OCI-LY7 (cell line): ENCODE measurements around the gene SENP2. TPM values are rescaled to one million over a fixed set of nuclear protein-coding genes. Genes with fewer than 3 reads are reported as not detected.

Experiments
- BruUV-seq: library from RNA; stranded (reverse); fragments of 400-500 nt; replicated peaks from 2 replicates; lab custom pipeline; 2021; lab: Mats Ljungman, UMichigan
- CTCF ChIA-PET: fragments of 300-600 bp; sonication (Branson Sonifier 250); formaldehyde crosslinking; loops from one replicate; lab custom pipeline; 2022; ENCODE audit warnings: antibody characterized with exemption; ENCODE audit not compliant: unreplicated experiment; lab: Charles Lee
- POLR2A ChIA-PET: fragments of 300-600 bp; sonication (Branson Sonifier 250); formaldehyde crosslinking; loops from one replicate; lab custom pipeline; 2022; ENCODE audit warnings: antibody characterized with exemption; lab: Charles Lee
- DNase-seq: peaks from one replicate; pipeline ENCODE4 v3.0.0-alpha.2; 2015; ENCODE audit warnings: low spot score
- H2AFZ ChIP-seq: fragments of 200-600 bp; sonication (generic), shearing (Covaris generic); 2 replicates; pipeline ENCODE4 v1.6.1; 2014; ENCODE audit warnings: mild to moderate bottlenecking, antibody characterized with exemption, low read length, moderate library complexity
- H3K27ac ChIP-seq: fragments of 200-600 bp; sonication (generic); 2 replicates; pipeline ENCODE4 v1.5.1; 2014; ENCODE audit warnings: mixed run types, low read depth, mild to moderate bottlenecking, moderate library complexity, low read length, inconsistent platforms; ENCODE audit not compliant: poor library complexity, severe bottlenecking
- H3K36me3 ChIP-seq: fragments of 200-600 bp; sonication (generic); 2 replicates; pipeline ENCODE4 v1.6.1; 2014; ENCODE audit warnings: mild to moderate bottlenecking, antibody characterized with exemption, low read length, moderate library complexity, mixed read lengths; ENCODE audit not compliant: insufficient read depth
- H3K4me1 ChIP-seq: fragments of 200-600 bp; sonication (generic); 2 replicates; pipeline ENCODE4 v1.5.1; 2014; ENCODE audit warnings: mild to moderate bottlenecking, low read length; ENCODE audit not compliant: insufficient read depth, poor library complexity, severe bottlenecking
- H3K4me2 ChIP-seq: fragments of 200-600 bp; sonication (generic); 2 replicates; pipeline ENCODE4 v1.6.1; 2014; ENCODE audit warnings: mild to moderate bottlenecking, low read length
- H3K4me3 ChIP-seq: fragments of 200-600 bp; sonication (generic); 2 replicates; pipeline ENCODE4 v1.5.1; 2014; ENCODE audit warnings: mild to moderate bottlenecking, low read depth, low read length; ENCODE audit not compliant: poor library complexity, severe bottlenecking
- H3K79me2 ChIP-seq: fragments of 200-600 bp; sonication (generic); 2 replicates; pipeline ENCODE4 v1.6.1; 2016; ENCODE audit warnings: low read depth, mild to moderate bottlenecking, low read length, moderate library complexity, mixed read lengths; ENCODE audit not compliant: insufficient read depth
- H3K9me2 ChIP-seq: fragments of 200-600 bp; sonication (generic); 2 replicates; pipeline ENCODE4 v1.6.1; 2016; ENCODE audit warnings: mild to moderate bottlenecking, low read length, mixed read lengths; ENCODE audit not compliant: insufficient read depth
- H3K9me3 ChIP-seq: fragments of 200-600 bp; sonication (generic); 2 replicates; pipeline ENCODE4 v1.6.1; 2014; ENCODE audit warnings: mild to moderate bottlenecking, mixed run types, low read length, mixed read lengths
- H4K20me1 ChIP-seq: fragments of 200-600 bp; sonication (generic); 2 replicates; pipeline ENCODE4 v1.6.1; 2014; ENCODE audit warnings: mild to moderate bottlenecking, antibody characterized with exemption, low read length, moderate library complexity, mixed read lengths; ENCODE audit not compliant: insufficient read depth
- EZH2phosphoT487 ChIP-seq: fragments of 200-600 bp; sonication (generic); IDR thresholded peaks from 2 replicates; pipeline ENCODE4 v1.6.1; 2018; ENCODE audit warnings: low read depth, borderline replicate concordance, mild to moderate bottlenecking, mixed run types, antibody characterized with exemption, low read length, moderate library complexity, mixed read lengths
- intact Hi-C: fragments of 100-400 bp; cut with micrococcal nuclease; formaldehyde crosslinking; loops from one replicate; pipeline ENCODE4 v1.10.0; 2022; ENCODE audit not compliant: unreplicated experiment
- total RNA-seq, 2 experiments: library from RNA; depleted of rRNA in 1 of 2; stranded (reverse); fragments of >200 nt in 1 of 2; shearing (Covaris generic) in 1 of 2; gene quantifications; 2 replicates each; pipeline ENCODE4 v1.2.3, GENCODE V29; 2014 to 2022
- TF ChIP-seq, protein P1 (sequence below): fragments of 200-600 bp; sonication (generic); conservative IDR thresholded peaks from 2 replicates; pipeline ENCODE4 v1.5.1; 2014; ENCODE audit warnings: mild to moderate bottlenecking, antibody characterized with exemption, low read length, moderate library complexity, mixed read lengths

Gene SENP2
- total RNA-seq, 2 experiments from 2014 or later = 39.8 to 64.5 TPM

DNA sequence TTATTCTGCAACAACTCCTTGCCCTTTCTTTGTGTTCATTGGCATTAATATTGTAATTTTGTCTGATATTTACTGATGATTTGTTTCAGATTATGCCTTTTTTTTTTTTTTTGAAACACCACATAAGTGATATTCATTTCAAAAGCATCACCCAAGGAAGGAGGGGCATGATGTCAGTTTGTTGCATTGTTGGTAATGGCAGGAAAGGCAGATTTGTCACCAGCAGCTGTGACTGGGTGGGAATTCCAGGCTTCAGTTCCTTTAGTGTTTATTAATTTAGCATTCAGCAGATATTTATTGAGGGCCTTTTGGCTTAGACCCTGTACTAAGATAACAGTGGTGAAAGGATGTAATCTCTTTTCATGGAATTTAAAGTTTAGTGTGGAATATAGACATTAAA lies 19.5 kb downstream of the SENP2 start:
- ChIA-PET POLR2A (no interaction called here), CTCF (no interaction called here)
- no peaks in the 10 kb centered on the region for H3K79me2 ChIP-seq
- peaks cover 5% of the 10 kb centered on the region; the same call in 1 of the 2 replicates for H3K9me3 ChIP-seq
- H3K4me3 ChIP-seq = no peak overlapping the region
- TF ChIP-seq EZH2phosphoT487 = no peak
- TF ChIP-seq, protein P1, sequence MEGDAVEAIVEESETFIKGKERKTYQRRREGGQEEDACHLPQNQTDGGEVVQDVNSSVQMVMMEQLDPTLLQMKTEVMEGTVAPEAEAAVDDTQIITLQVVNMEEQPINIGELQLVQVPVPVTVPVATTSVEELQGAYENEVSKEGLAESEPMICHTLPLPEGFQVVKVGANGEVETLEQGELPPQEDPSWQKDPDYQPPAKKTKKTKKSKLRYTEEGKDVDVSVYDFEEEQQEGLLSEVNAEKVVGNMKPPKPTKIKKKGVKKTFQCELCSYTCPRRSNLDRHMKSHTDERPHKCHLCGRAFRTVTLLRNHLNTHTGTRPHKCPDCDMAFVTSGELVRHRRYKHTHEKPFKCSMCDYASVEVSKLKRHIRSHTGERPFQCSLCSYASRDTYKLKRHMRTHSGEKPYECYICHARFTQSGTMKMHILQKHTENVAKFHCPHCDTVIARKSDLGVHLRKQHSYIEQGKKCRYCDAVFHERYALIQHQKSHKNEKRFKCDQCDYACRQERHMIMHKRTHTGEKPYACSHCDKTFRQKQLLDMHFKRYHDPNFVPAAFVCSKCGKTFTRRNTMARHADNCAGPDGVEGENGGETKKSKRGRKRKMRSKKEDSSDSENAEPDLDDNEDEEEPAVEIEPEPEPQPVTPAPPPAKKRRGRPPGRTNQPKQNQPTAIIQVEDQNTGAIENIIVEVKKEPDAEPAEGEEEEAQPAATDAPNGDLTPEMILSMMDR = no peak
- no peak overlapping the region for H2AFZ ChIP-seq
- H3K4me2 ChIP-seq = no peak overlapping the region
- no peak overlapping the region for H3K27ac ChIP-seq
- no TSS peak for BruUV-seq
- DNase-seq = no peak
- intact Hi-C loops = no loop called here
- H3K36me3 ChIP-seq = peaks cover 88% of the 10 kb centered on the region
- H3K9me2 ChIP-seq = no peaks in the 10 kb centered on the region
- H4K20me1 ChIP-seq = no peaks in the 10 kb centered on the region
- no peaks in the 10 kb centered on the region for H3K4me1 ChIP-seq

DNA sequence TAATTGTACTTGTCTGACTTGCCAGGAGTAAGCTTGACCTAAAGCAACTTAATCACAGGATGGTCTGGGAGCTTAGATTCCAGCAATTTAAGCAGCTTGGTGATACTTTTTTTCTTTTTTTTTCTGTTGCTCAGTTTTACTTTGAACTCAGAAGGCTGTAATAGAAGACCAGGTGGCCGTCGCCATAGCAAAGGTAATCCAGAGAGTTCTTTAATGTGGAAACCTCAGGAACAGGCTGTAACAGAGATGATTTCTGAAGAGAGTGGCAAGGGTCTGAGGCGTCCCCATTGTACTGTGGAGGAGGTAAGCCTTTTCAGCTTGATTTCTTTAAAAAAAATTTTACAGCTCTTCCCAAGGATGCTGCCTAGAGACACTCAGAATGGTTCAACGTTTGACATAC lies 20.1 kb downstream of the SENP2 start:
- CTCF ChIA-PET = no interaction called here
- no TSS peak for BruUV-seq
- Histone ChIP-seq H3K36me3 (peaks cover 86% of the 10 kb centered on the region), H3K27ac (no peak overlapping the region), H3K79me2 (no peaks in the 10 kb centered on the region), H3K4me1 (no peaks in the 10 kb centered on the region), H3K9me3 (peaks cover 5% of the 10 kb centered on the region; the same call in 1 of the 2 replicates), H2AFZ (no peak overlapping the region), H4K20me1 (no peaks in the 10 kb centered on the region), H3K9me2 (no peaks in the 10 kb centered on the region), H3K4me3 (no peak overlapping the region), H3K4me2 (no peak overlapping the region)
- intact Hi-C loops = no loop called here
- DNase-seq = no peak
- POLR2A ChIA-PET = no interaction called here
- TF ChIP-seq EZH2phosphoT487 = no peak
- TF ChIP-seq, protein P1 = no peak

DNA sequence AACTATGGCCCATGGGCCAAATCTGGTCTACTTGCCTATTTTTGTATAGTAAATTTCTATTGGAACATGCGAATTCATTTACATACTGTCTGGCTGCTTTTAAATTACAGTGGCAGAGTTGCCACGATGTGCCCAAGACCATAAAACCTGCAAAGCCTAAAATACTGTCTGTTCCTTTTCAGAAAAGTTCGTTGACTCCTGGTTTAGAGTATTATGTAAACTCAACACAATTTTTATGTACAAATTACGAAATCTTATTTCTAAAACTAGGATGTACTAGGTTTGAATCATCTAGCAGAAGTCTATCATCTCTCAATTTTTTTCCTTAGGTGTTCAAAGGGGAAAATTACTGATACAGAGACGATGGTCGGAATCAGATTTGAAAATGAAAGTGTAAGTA lies 26.9 kb downstream of the SENP2 start:
- H3K36me3 ChIP-seq = peaks cover 87% of the 10 kb centered on the region

More for the DNA sequence above, 26.9 kb downstream of the SENP2 start:
- Histone ChIP-seq H4K20me1 (no peaks in the 10 kb centered on the region), H3K79me2 (no peaks in the 10 kb centered on the region), H3K4me3 (no peak overlapping the region), H3K9me3 (no peaks in the 10 kb centered on the region), H3K4me2 (no peak overlapping the region), H2AFZ (no peak overlapping the region), H3K4me1 (no peaks in the 10 kb centered on the region), H3K27ac (no peak overlapping the region), H3K9me2 (no peaks in the 10 kb centered on the region)
- intact Hi-C loops = no loop called here
- ChIA-PET POLR2A (interaction anchor here (0.9 to 1.5 kb wide), 2 partner anchors 14 to 18 kb away, joined by 3 to 6 read pairs; no protein-coding TSS in a partner anchor), CTCF (no interaction called here)
- no TSS peak for BruUV-seq
- no peak for TF ChIP-seq EZH2phosphoT487
- TF ChIP-seq, protein P1 = no peak
- DNase-seq = no peak
